Placental pericyte (primary cell): ENCODE data around the gene RALGPS2. TPM values are rescaled to one million over a fixed set of nuclear protein-coding genes. Genes with fewer than 3 reads are reported as not detected.

Source experiments
- small RNA-seq: library from RNA; depleted of rRNA; stranded (forward); fragments of <200 nt; gene quantifications from one replicate; pipeline ENCODE3, GENCODE V24; 2012; ENCODE audit warnings: low replicate concordance
- total RNA-seq: library from RNA; depleted of rRNA; stranded (reverse); fragments of >200 nt; gene quantifications from 2 replicates; pipeline ENCODE4 v1.2.3, GENCODE V29; 2012

Gene RALGPS2, protein sequence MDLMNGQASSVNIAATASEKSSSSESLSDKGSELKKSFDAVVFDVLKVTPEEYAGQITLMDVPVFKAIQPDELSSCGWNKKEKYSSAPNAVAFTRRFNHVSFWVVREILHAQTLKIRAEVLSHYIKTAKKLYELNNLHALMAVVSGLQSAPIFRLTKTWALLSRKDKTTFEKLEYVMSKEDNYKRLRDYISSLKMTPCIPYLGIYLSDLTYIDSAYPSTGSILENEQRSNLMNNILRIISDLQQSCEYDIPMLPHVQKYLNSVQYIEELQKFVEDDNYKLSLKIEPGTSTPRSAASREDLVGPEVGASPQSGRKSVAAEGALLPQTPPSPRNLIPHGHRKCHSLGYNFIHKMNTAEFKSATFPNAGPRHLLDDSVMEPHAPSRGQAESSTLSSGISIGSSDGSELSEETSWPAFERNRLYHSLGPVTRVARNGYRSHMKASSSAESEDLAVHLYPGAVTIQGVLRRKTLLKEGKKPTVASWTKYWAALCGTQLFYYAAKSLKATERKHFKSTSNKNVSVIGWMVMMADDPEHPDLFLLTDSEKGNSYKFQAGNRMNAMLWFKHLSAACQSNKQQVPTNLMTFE
- 21.8 and 38.1 TPM in 2 replicates for total RNA-seq

DNA sequence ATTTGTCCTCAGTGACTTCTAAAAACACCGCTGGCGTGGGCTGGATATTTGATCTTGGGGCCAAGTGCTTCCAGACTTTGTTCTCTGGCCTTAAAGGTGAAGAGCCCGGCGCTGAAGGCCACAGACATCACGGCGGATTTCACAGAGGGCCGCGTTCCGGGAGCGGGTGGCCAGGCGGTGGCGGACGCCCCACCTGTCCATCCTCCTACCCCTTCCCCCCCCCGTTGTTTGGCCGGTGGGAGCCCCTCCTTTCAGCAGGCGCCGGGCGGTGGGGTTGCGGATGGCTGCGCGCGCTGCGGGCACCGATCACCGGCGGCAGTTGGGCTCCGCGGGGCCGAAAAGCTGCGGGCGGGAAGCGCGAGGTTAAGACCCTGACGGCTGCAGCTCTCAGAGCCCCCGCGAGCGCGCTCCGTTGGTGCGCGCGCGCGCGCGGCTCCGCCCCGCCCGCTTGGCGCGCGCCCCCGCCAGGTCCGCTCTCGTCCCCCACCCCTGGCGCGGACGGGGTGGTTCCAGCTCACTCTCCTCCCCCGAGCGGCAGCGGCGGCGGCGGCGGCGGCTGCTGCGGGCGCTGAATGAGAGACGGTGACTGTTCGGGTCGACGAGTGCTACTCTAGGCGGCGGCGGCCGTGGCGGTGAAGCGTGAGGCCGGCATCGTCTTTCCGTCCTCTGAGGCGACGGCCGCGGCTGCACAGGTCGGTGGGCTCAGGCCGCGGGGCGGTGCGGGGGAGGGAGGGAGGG is at the start of gene RALGPS2:
Gene RALGPS2, plus strand, starts transcription at position 517 of the 738 bp plus-strand sequence. CDS start 51,521 bp downstream, outside the sequence.

DNA sequence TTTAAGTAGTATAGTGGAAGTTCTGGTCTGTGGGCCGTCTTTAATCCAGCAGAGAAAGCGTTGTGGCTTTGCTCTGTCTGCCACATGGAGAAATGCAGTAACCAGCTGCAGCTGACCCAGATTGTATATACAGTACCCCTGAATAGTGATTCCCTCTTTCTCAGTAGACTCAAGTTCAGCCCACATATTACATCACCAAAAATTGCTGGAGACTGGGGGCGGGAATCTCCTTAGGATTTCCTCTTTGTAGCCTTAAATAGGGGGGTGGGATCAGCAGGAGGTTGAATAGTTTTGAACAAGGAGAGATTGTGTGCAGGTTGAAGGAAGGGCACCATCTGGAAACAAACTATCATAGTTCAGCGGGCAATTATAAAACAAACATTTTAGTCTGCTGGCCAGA is 145.9 kb downstream of the RALGPS2 start, which contains the start of gene ANGPTL1:
Gene ANGPTL1, minus strand, starts transcription at position 134 of the 400 bp plus-strand sequence. CDS start 5,301 bp downstream, outside the sequence.

Small RNA genes lying within 50 kb of the gene (small RNA-seq; reads per million reads assigned to genes)
- gene MIR4424 (not detected), gene RF00092 (not detected)

Other genes with a start within 250 kb of the RALGPS2 start
- not detected in 2 replicates for gene CLEC20A, start 228.3 kb upstream of the RALGPS2 start, total RNA-seq
- not detected in 2 replicates for gene TEX35, start 212.1 kb upstream of the RALGPS2 start, total RNA-seq
- gene ANGPTL1, start 145.8 kb downstream of the RALGPS2 start, total RNA-seq: 0.57 and 17.1 TPM in 2 replicates